Esophagus squamous epithelium (tissue), 5 donors: ENCODE data around the gene SIPA1. TPM values are rescaled to one million over a fixed set of nuclear protein-coding genes. Genes with fewer than 3 reads are reported as not detected.

ENCODE experiments used
- DNase-seq: peaks from one replicate; lab custom pipeline; 2025; lab: John Stamatoyannopoulos, UW
- H3K27ac ChIP-seq, 4 donors: fragments of 200-600 bp; sonication (generic); one replicate each; pipeline ENCODE4 v1.5.1; 2016 to 2019; ENCODE audit warnings: mild to moderate bottlenecking in 1 of 4
- H3K27me3 ChIP-seq, 4 donors: fragments of 200-600 bp; sonication (generic); 1 replicate in 3 of 4; 2 replicates in 1 of 4; pipeline versions ENCODE4 v1.5.1 to v1.6.0; 2017 to 2021; ENCODE audit warnings: antibody characterized with exemption in 1 of 4
- H3K36me3 ChIP-seq, 3 donors: fragments of 200-600 bp; sonication (generic); one replicate each; pipeline ENCODE4 v1.5.1; 2016 to 2019
- H3K4me1 ChIP-seq, 3 donors: fragments of 200-600 bp; sonication (generic); one replicate each; pipeline ENCODE4 v1.5.1; 2017 to 2019
- H3K4me3 ChIP-seq, 4 donors: fragments of 200-600 bp; sonication (generic); 1 replicate in 3 of 4; 2 replicates in 1 of 4; pipeline ENCODE4 v1.5.1; 2016 to 2019; ENCODE audit warnings: mild to moderate bottlenecking in 2 of 4, moderate library complexity in 1 of 4
- H3K9me3 ChIP-seq, 3 donors: fragments of 200-600 bp; sonication (generic); one replicate each; pipeline ENCODE4 v1.5.1; 2016 to 2019
- POLR2A ChIP-seq, 4 donors: fragments of 450-650 bp; IDR thresholded peaks; one replicate each; pipeline ENCODE4 v1.6.1; 2017; ENCODE audit warnings: antibody characterized with exemption in 4 of 4, mild to moderate bottlenecking in 4 of 4, moderate library complexity in 3 of 4
- WGBS, 2 donors: methylation state at CpG; one replicate each; pipeline ENCODE4 v1.1.5; 2018; 5-methylcytosine and 5-hydroxymethylcytosine counted together
- intact Hi-C: fragments of 100-400 bp; cut with DNase I; formaldehyde crosslinking; loops from one replicate; pipeline ENCODE4 v1.15.0; 2022
- total RNA-seq, 4 donors: library from RNA; depleted of rRNA; stranded (reverse); fragments of >200 nt; gene quantifications; one replicate each; pipeline ENCODE4 v1.1.0, GENCODE V29; 2016
- TF ChIP-seq, protein P1 (sequence below), 6 experiments: fragments of 450-650 bp in 4 of 6; fragments of 200-600 bp in 2 of 6; sonication (generic) in 2 of 6; IDR thresholded peaks; one replicate each; pipeline ENCODE4 v1.5.1; 2016 to 2019; ENCODE audit warnings: antibody characterized with exemption in 6 of 6, mild to moderate bottlenecking in 4 of 6, moderate library complexity in 4 of 6
- donor health status: DM: yes; HTN: yes; CAD: no.

SIPA1 gene
- total RNA-seq, 4 donors from 2014 or later: 7.8 to 29.2 (median 27.5) TPM

- peaks cover 33 to 65% (median 42%) of the 10 kb centered on the region in 3 donors for H3K4me1 ChIP-seq
- intact Hi-C loops: no loop called here
- TF ChIP-seq, protein P1, sequence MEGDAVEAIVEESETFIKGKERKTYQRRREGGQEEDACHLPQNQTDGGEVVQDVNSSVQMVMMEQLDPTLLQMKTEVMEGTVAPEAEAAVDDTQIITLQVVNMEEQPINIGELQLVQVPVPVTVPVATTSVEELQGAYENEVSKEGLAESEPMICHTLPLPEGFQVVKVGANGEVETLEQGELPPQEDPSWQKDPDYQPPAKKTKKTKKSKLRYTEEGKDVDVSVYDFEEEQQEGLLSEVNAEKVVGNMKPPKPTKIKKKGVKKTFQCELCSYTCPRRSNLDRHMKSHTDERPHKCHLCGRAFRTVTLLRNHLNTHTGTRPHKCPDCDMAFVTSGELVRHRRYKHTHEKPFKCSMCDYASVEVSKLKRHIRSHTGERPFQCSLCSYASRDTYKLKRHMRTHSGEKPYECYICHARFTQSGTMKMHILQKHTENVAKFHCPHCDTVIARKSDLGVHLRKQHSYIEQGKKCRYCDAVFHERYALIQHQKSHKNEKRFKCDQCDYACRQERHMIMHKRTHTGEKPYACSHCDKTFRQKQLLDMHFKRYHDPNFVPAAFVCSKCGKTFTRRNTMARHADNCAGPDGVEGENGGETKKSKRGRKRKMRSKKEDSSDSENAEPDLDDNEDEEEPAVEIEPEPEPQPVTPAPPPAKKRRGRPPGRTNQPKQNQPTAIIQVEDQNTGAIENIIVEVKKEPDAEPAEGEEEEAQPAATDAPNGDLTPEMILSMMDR (IDR thresholded peaks at IDR 0.05): no peak
- no peak for TF ChIP-seq POLR2A (IDR thresholded peaks at IDR 0.05)
- no peaks in the 10 kb centered on the region for H3K9me3 ChIP-seq
- peaks cover 46 to 76% (median 48%) of the 10 kb centered on the region in 3 donors for H3K36me3 ChIP-seq
- H3K27ac ChIP-seq: peak overlapping the region in 3 of 4 donors; percentile 91 to 94 (median 94)
- DNase-seq: no peak
- H3K27me3 ChIP-seq: no peaks in the 10 kb centered on the region
- 94 to 96% methylated on average over 7 of the region's 14 CpGs for whole genome bisulfite sequencing, 2 donors
- H3K4me3 ChIP-seq: no peak overlapping the region
Measured at GRCh38 chr11:65654375-65655349, 16.8 kb downstream of the SIPA1 start.

DNA sequence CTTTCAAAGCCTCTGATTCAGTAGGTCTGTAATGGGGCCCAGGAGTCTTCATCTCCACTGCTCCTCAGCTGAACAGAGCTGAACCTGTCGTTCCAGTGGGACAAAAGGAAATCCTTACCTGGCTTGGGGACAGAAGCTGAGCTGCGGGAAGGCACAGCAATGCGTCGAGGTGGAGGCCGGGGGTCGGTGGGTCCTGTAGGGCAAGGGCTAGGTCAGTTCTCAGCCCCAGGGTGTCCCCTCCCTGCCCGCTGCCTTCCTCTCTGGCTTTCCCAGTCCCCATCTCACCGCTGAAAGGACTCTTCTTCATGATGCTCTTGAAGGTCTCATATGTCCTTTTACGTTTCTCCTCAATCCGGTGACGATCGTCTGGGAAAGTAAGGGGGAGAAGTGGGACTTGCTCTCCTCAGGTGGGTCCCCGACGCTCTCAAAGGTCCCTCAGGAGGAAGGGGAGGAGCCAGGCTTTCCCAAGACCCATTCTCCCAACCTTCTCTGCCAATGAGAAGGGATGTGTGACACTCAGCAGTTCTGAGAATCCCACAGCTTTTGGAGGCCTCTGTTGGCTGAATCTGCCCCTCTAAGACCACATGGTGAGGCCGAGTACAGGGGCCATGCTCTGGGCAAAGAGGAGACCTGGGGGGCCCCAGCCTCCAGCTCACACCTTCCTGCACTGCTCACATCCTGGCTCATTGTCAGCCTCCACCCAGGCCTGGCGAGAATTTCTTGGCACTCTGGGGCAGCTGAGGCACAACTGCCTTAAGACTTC lies 17.9 kb downstream of the SIPA1 start:
- no peak overlapping the region for H3K27ac ChIP-seq
- no peak overlapping the region for H3K4me3 ChIP-seq
- no peak for TF ChIP-seq POLR2A (IDR thresholded peaks at IDR 0.05)
- TF ChIP-seq, protein P1 (IDR thresholded peaks at IDR 0.05): no peak
- H3K36me3 ChIP-seq: peaks cover 56 to 76% (median 57%) of the 10 kb centered on the region in 3 donors
- DNase-seq: no peak
- no peaks in the 10 kb centered on the region for H3K9me3 ChIP-seq
- no peaks in the 10 kb centered on the region for H3K27me3 ChIP-seq
- 80 to 86% methylated on average over 10 to 13 of the region's 16 CpGs for WGBS, 2 donors
- intact Hi-C loops: no loop called here
- H3K4me1 ChIP-seq: peaks cover 33 to 65% (median 34%) of the 10 kb centered on the region in 3 donors

DNA sequence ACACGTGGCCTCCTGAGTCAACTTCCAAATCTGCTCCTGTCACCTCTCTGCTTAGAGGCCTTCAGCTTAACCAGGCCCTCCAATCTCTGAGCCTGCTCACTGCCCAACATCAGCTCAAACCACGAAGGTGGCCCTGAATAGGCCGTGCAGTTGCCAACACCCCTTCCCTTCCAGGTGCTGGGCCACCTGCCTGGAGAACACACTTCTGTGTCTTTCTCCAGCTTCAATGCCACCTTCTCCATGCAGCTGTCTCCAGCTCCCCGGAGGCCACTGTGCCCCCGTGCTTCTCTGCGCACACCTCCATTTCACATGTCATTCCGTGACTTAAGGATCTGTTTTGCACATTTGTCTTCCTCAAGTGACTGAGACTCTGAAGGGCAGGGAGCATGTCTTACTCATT lies 19.5 kb downstream of the SIPA1 start:
- peaks cover 56 to 79% (median 57%) of the 10 kb centered on the region in 3 donors for H3K36me3 ChIP-seq
- intact Hi-C loops: no loop called here

GRCh38 chr11:65658174-65659021 lies 20.5 kb downstream of the SIPA1 start:
- 77 to 86% methylated on average over 12 to 14 of the region's 21 CpGs for WGBS, 2 donors
- no peak for TF ChIP-seq POLR2A (IDR thresholded peaks at IDR 0.05)
- TF ChIP-seq, protein P1 (IDR thresholded peaks at IDR 0.05): no peak
- no peak for DNase-seq
- intact Hi-C loops: no loop called here
- H3K4me1 ChIP-seq: peaks cover 25 to 57% (median 28%) of the 10 kb centered on the region in 3 donors
- H3K9me3 ChIP-seq: no peaks in the 10 kb centered on the region
- no peak overlapping the region for H3K27ac ChIP-seq
- peaks cover 56 to 79% (median 57%) of the 10 kb centered on the region in 3 donors for H3K36me3 ChIP-seq
- H3K27me3 ChIP-seq: no peaks in the 10 kb centered on the region
- no peak overlapping the region for H3K4me3 ChIP-seq

More for the DNA sequence above, 19.5 kb downstream of the SIPA1 start:
- no peak overlapping the region for H3K27ac ChIP-seq
- TF ChIP-seq, protein P1 (IDR thresholded peaks at IDR 0.05): no peak
- no peak for TF ChIP-seq POLR2A (IDR thresholded peaks at IDR 0.05)
- 82 to 86% methylated on average over 7 of the region's 7 CpGs for WGBS, 2 donors
- H3K9me3 ChIP-seq: no peaks in the 10 kb centered on the region
- no peaks in the 10 kb centered on the region for H3K27me3 ChIP-seq
- DNase-seq: no peak
- peaks cover 30 to 62% (median 33%) of the 10 kb centered on the region in 3 donors for H3K4me1 ChIP-seq
- no peak overlapping the region for H3K4me3 ChIP-seq
